ENCODE data around the gene MIA2. TPM values are rescaled to one million over a fixed set of nuclear protein-coding genes. Genes with fewer than 3 reads are reported as not detected.
A peak's percentile ranks its signal among the peaks of the same experiment; 100 is the strongest.

MIA2 gene
- total RNA-seq (2021) (36.4 and 43.9 TPM in 2 replicates), Bru-seq, nascent RNA (percentile 83 among the genes with signal in this experiment), BruChase-seq, experiment 1, labeled RNA remaining after a 2-hour chase (percentile 74 among the genes with signal in this experiment), BruChase-seq, experiment 2, labeled RNA remaining after a 6-hour chase (percentile 66 among the genes with signal in this experiment)
- long read RNA-seq, partial matches to known transcripts, result 8 of 73 reads
- long read RNA-seq, other reads (novel, unspliced or antisense), result 63 of 73 reads

GRCh38 chr14:39233680-39234326, at the start of gene MIA2:
Gene MIA2 (plus strand): TSS chr14:39233915. CDS start chr14:39234115, 200 bp downstream.
- H3K4me2 ChIP-seq, result no peak within 1 kb of the TSS

DNA sequence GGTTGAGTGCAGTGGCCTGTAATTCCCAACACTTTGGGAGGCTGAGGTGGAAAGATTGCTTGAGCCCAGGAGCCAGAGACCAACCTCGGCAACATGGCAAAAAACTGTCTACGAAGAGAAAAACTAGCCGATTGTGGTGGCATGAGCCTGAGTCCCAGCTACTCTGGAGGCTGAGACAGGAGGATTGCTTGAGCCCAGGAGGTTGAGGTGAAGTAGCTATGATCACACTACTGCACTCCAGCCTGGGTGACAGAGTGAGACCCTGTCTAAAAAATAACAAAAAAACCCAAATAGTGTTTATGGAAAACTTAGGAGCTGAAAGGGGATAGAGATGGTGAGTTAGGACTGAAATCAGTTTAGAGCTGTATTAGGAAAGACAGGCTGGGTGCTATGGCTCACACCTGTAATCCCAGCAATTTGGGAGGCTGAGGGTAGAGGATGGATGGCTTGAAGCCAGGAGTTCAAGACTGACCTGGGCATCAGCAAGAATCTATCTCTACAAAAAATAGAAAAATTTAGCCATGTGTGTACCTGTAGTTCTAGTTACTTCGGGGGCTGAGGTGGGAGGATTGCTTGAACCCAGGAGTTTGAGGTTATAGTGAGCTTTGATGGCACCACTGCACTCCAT, 49.0 kb upstream of the MIA2 start:
- H3K4me1 ChIP-seq (replicated peaks; ENCODE audit: insufficient read depth), result no peaks in the 10 kb centered on the region
- H3K36me3 ChIP-seq (ENCODE audit: low read depth), result peaks cover 25% of the 10 kb centered on the region
- no peak overlapping the region for H2AFZ ChIP-seq
- DNase-seq, result no peak
- H3K79me2 ChIP-seq (ENCODE audit: low read depth), result peaks cover 6% of the 10 kb centered on the region; the same call in 1 of the 2 replicates
- H3K9me3 ChIP-seq (ENCODE audit: insufficient read depth, low read depth), result no peaks in the 10 kb centered on the region
- intact Hi-C loops (cut with micrococcal nuclease; ENCODE audit: unreplicated experiment), result no loop called here
- POLR2A ChIA-PET (ENCODE audit: unreplicated experiment), result interaction anchor here (0.6 kb wide), 2 partner anchors 14 to 21 kb away, joined by 3 to 7 read pairs; no protein-coding TSS in a partner anchor
- no peaks in the 10 kb centered on the region for H3K27me3 ChIP-seq (ENCODE audit: insufficient read depth, low read depth)
- peaks cover 59% of the 10 kb centered on the region for H3F3A ChIP-seq (ENCODE audit: insufficient read depth, low read depth)
- H3K27ac ChIP-seq, result no peak overlapping the region
- H3K4me2 ChIP-seq, result no peak overlapping the region
- BruUV-seq (replicated peaks), result no TSS peak
- CTCF ChIA-PET, result no interaction called here
- H4K20me1 ChIP-seq (ENCODE audit: insufficient read depth), result 0 out of 2 replicates have a peak, but pooled peaks cover 7% of the 10 kb centered on the region
- H3K4me3 ChIP-seq, result no peak overlapping the region
- H3K9me2 ChIP-seq (ENCODE audit: insufficient read depth), result no peaks in the 10 kb centered on the region
- TF ChIP-seq CTCF (conservative IDR thresholded peaks at IDR 0.05), result no peak
- no peak for TF ChIP-seq EZH2 (IDR thresholded peaks at IDR 0.05; ENCODE audit: low read depth)

More at GRCh38 chr14:39233680-39234326, at the start of gene MIA2:
- H3K36me3 ChIP-seq (ENCODE audit: low read depth), result no peaks in the 10 kb centered on the region
- CTCF ChIA-PET, result interaction anchor here (0.7 kb wide), 1 partner anchor 18 kb away, joined by 3 read pairs; no protein-coding TSS in a partner anchor
- no peaks in the 10 kb centered on the region for H3K4me1 ChIP-seq (replicated peaks; ENCODE audit: insufficient read depth)
- POLR2A ChIA-PET (ENCODE audit: unreplicated experiment), result no interaction called here
- H2AFZ ChIP-seq, result no peak within 1 kb of the TSS
- intact Hi-C loops (cut with micrococcal nuclease; ENCODE audit: unreplicated experiment), result no loop called here
- H3K9me3 ChIP-seq (ENCODE audit: insufficient read depth, low read depth), result no peaks in the 10 kb centered on the region
- H3K4me3 ChIP-seq, result no peak within 1 kb of the TSS
- no peaks in the 10 kb centered on the region for H3K79me2 ChIP-seq (ENCODE audit: low read depth)
- DNase-seq, result no peak
- no peak within 1 kb of the TSS for H3K27ac ChIP-seq
- no peaks in the 10 kb centered on the region for H3K27me3 ChIP-seq (ENCODE audit: insufficient read depth, low read depth)
- no peaks in the 10 kb centered on the region for H4K20me1 ChIP-seq (ENCODE audit: insufficient read depth)
- H3F3A ChIP-seq (ENCODE audit: insufficient read depth, low read depth), result no peaks in the 10 kb centered on the region
- TF ChIP-seq EZH2 (IDR thresholded peaks at IDR 0.05; ENCODE audit: low read depth), result no peak
- no peak for TF ChIP-seq CTCF (conservative IDR thresholded peaks at IDR 0.05)
- no peaks in the 10 kb centered on the region for H3K9me2 ChIP-seq (ENCODE audit: insufficient read depth)
- no TSS peak for BruUV-seq (replicated peaks)

- intact Hi-C loops (cut with micrococcal nuclease; ENCODE audit: unreplicated experiment), result no loop called here
- ChIA-PET CTCF (no interaction called here), POLR2A (ENCODE audit: unreplicated experiment) (interaction anchor here (0.6 kb wide), 2 partner anchors 15 to 20 kb away, joined by 3 to 7 read pairs; no protein-coding TSS in a partner anchor)
- H3K27me3 ChIP-seq (ENCODE audit: insufficient read depth, low read depth), result no peaks in the 10 kb centered on the region
- TF ChIP-seq EZH2 (IDR thresholded peaks at IDR 0.05; ENCODE audit: low read depth) (no peak), CTCF (conservative IDR thresholded peaks at IDR 0.05) (no peak)
- H3K27ac ChIP-seq, result no peak overlapping the region
- DNase-seq, result no peak
- H3K4me2 ChIP-seq, result no peak overlapping the region
- no peaks in the 10 kb centered on the region for H3K9me3 ChIP-seq (ENCODE audit: insufficient read depth, low read depth)
- 0 out of 2 replicates have a peak, but pooled peaks cover 7% of the 10 kb centered on the region for H4K20me1 ChIP-seq (ENCODE audit: insufficient read depth)
- TSS peak; percentile 0 for BruUV-seq (replicated peaks)
- H3F3A ChIP-seq (ENCODE audit: insufficient read depth, low read depth), result peaks cover 52% of the 10 kb centered on the region
- H3K79me2 ChIP-seq (ENCODE audit: low read depth), result 0 out of 2 replicates have a peak, but pooled peaks cover 3% of the 10 kb centered on the region
- no peak overlapping the region for H3K4me3 ChIP-seq
- H3K36me3 ChIP-seq (ENCODE audit: low read depth), result peaks cover 18% of the 10 kb centered on the region
- no peak overlapping the region for H2AFZ ChIP-seq
- no peaks in the 10 kb centered on the region for H3K4me1 ChIP-seq (replicated peaks; ENCODE audit: insufficient read depth)
- H3K9me2 ChIP-seq (ENCODE audit: insufficient read depth), result no peaks in the 10 kb centered on the region
These were observed 48.3 kb upstream of the MIA2 start for GRCh38 chr14:39185256-39186049.
